IPS DF 19.7 (cell line): ENCODE results near the gene SLC5A5.

ENCODE experiments used
- DNase-seq: peaks from one replicate; pipeline ENCODE4 v3.0.0-alpha.2; 2013; ENCODE audit warnings: low read depth, low spot score

Gene SLC5A5

GRCh38 chr19:17847538-17848366, 24.0 kb upstream of the SLC5A5 start, which contains the start of gene JAK3:
TSS of gene JAK3 (minus strand) at chr19:17847982. CDS start at chr19:17844417, 3,565 bp downstream.
- no peak for DNase-seq

- no peak for DNase-seq
Measured at GRCh38 chr19:17848595-17849292, 23.0 kb upstream of the SLC5A5 start.

- DNase-seq: no peak
Measured at GRCh38 chr19:17854061-17854460, 17.7 kb upstream of the SLC5A5 start.

DNA sequence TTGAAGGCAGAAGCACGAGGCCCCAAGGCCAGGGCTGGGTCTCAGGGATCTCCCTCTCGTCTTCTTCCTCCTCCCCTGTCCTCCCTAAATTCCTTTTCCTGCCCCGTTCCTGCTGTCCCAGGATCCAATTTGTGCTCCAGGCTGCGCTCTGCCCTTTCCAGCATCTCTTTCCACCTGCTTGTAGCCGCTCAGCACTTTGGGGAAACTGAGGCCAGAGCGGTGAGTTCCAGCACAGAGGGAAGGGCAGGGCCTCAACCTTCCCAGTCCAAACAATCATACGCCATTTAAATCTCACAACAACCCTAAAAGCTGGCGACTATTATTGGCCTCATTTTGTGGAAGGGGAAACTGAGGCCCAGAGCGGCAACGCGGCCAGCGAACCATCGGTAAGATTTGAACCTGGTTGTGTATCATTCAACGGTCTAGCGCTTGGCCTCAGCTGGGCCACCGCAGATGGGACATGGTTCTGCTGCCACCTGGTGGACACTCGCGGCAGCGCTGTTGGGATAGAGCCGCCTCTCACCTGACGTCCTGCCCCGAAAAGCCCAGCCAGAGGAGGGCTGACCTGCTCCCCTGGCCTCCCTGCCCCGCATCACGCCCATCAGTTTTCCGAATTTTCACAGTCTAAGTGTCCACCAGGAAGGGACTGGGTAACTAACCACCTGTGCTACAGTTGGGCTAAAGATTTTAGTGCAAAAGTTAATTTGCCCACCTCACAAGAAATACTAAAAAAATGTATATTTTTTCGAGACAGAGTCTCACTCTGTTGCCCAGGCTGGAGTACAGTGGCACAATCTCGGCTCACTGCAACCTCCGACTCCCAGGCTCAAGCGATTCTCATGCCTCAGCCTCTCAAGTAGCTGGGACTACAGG, 16.2 kb upstream of the SLC5A5 start:
- DNase-seq: no peak

GRCh38 chr19:17859533-17860330, 12.0 kb upstream of the SLC5A5 start, which contains the start of gene RPL18A:
TSS of gene RPL18A (plus strand) at chr19:17859910. CDS start at chr19:17859957, 47 bp downstream.
- peak; percentile 100 for DNase-seq

- DNase-seq: no peak
Measured at GRCh38 chr19:17860331-17860992, 11.3 kb upstream of the SLC5A5 start.

DNA sequence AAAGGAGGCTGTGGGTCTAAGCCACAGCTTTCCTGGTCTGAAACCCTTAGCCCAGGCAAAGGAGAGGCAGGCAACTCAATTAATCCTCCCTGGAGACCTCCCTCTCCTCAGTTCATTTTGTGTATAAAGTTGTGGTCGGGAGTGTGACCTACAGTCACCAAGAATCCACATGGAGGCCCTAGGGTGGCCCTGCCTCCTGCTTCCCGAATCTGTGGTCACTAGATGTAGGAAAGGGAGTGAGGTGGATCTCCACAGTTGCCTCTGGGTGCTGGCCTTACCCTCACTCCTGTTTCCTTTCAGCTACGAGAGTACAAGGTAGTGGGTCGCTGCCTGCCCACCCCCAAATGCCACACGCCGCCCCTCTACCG, 10.8 kb upstream of the SLC5A5 start:
- DNase-seq: no peak

GRCh38 chr19:17861542-17862402, 10.0 kb upstream of the SLC5A5 start:
- DNase-seq: no peak

DNA sequence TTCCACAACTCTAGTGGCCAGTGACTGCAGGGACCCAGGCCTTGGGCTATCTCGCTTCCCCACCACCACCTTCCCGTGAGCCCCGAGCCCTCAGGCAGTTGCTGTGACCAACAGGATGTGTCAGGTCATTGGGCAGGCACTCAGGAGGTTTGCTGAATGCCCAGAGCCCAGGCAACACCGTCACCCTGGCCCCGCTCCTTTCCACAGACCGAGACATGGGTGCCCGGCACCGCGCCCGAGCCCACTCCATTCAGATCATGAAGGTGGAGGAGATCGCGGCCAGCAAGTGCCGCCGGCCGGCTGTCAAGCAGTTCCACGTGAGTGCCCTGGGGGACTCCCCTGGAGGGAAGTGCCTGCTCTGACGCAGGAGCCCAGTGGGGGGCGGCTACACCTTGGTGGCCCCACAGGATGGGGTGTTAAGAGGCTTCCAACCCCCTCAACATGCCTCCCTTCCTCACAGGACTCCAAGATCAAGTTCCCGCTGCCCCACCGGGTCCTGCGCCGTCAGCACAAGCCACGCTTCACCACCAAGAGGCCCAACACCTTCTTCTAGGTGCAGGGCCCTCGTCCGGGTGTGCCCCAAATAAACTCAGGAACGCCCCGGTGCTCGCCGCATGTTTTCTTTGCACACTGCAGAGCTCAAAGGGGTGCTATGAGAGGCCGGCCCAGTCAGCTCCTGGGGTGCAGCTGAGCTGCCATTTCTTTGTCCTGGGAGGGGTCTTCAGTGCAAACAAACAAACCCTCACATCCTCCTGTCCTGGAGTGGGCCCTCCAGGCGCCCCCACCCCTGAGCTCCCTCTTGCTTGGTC, 8.8 kb upstream of the SLC5A5 start:
- no peak for DNase-seq

DNA sequence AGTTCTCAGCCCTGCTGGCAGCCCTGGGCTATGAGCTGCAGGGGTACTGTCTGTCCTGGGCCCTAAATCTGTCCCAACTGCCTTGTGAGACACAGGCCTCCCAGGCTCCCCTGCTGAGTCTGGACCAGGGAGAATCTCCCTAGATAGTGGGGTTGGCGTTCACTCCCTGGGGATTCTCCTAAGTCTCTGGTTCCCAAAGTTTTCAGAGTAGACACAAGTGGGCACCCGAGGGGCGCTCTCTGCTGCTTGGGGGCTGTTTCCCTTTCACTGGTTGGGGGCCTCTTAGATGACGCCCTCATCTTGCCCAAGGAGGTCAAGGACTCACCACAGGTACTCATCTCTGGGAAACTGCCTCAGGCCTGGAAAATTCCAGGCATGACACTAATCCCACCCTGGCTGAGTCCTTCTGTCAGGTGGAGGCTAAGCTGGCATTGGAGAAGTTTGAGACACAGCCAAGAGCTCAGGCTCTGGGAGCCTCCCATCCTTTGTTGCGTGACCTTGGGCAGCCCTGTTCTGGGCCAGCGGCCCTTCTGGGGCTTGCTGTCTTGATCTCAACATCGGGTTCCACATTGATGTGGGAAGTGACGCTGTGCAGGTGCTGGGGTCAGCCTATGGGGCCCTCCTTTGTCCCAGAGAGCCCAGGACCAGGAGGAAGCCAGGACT, 8.1 kb upstream of the SLC5A5 start:
- no peak for DNase-seq

GRCh38 chr19:17865364-17866311, 6.1 kb upstream of the SLC5A5 start:
- no peak for DNase-seq

DNA sequence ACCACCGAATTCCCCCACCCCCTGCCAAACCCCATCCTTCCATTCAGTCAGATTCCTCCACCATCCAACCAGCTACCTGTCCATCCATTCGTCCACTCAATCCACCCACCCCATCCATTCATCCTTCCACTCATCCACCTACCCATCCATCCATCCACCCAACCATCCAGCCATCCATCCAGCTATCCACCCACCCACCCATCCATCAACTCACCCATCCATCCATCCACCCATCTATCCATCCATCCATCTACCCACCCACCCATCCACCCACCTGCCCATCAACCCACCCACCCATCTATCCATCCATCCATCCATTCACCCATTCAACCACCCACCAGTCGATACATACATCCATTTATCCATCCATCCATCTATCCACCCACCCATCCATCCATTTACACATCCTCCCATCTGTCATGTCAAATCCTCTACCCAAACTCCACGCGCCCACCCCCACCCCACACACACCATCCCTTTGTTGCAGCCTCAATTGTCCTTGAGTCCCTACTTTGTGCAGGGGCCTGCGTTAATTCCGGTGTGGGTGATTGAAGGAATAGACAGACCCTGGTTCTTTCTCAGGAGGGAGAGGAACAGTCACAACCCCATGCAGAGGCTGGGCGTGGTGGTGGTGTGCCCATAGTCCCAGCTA, 5.3 kb upstream of the SLC5A5 start:
- DNase-seq: no peak

DNA sequence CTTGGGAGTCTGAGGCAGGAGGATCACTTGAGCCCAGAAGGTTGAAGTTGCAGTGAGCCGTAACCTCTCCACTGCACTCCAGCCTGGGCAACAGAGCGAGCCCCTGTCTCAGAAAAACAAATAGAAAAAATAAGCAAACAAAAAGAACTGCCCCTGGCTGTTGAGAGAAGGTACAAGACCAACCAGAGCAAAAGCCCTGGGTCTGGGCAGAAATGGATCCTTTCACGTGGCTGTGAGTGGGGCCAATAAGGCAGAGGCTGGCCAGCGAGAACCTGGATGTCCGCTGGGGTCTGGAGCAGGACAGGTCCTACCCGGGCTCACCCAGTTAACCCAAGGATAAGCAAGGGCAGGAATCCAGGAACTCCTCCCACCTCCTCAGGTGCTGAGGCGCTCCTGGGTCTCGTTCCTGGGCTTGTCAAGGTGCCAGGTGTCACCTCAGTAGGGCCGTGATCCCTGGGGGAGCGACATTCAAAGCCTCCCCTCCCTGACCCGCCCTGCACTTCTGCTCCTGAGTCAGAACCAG, 4.7 kb upstream of the SLC5A5 start:
- no peak for DNase-seq

GRCh38 chr19:17868669-17869068, 3.1 kb upstream of the SLC5A5 start:
- DNase-seq: no peak

GRCh38 chr19:17869114-17869608, 2.6 kb upstream of the SLC5A5 start:
- no peak for DNase-seq
